Endometrial microvascular endothelial cells (primary cell): ENCODE results near the gene B4GALT4. TPM values are rescaled to one million over a fixed set of nuclear protein-coding genes. Genes with fewer than 3 reads are reported as not detected.

ENCODE experiments used
- in situ Hi-C: cut with HindIII; loops from 2 replicates; pipeline ENCODE4 v1.10.0; 2017; ENCODE audit warnings: low sequenced_read_pairs, low pct_unique_long_range_greater_than_20kb; ENCODE audit errors: inconsistent ontology term
- total RNA-seq: library from RNA; depleted of rRNA; stranded (reverse); fragments of >200 nt; gene quantifications from one replicate; pipeline ENCODE4 v1.2.3, GENCODE V29; 2015; ENCODE audit errors: inconsistent ontology term

Gene B4GALT4
- total RNA-seq, 1 donor from 2014 or later = 8.5 TPM

DNA sequence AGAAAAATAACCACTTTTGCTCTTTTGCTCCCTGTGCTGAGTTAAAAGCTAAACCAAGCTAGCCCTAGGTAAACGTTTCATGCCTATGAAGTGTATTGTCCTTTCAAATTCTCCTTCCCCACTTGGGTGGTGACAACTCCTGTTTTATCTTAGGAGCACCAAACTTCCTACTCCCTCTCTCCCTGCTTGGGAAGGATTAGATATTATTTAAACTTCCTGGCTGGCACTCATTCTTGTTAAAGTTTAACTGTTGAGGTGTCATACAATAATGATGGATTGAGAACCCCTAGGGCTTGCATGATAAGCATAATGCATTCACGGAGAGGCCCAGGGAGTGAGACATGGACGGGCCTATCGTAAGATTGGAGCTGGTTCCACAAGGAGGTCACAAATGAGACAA is 29.5 kb downstream of the B4GALT4 start:
- in situ Hi-C loops = no loop called here

DNA sequence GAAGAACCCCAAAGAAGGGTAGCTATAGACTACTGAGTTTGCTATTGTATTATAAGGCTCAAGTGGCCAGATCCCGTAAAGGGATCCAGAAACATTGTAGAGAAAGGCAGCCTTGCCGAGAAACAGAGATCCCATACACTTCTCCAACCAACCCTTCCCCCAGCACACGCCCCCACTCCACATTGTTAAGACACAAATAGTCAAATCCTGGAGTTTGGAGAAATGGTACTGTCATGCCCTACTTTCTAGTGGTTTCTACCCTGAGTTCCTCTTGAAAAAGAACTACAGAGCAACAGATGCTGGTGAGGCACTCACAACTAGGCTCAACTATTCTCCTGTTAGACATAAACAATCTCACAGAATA is 33.2 kb downstream of the B4GALT4 start:
- in situ Hi-C loops = no loop called here

DNA sequence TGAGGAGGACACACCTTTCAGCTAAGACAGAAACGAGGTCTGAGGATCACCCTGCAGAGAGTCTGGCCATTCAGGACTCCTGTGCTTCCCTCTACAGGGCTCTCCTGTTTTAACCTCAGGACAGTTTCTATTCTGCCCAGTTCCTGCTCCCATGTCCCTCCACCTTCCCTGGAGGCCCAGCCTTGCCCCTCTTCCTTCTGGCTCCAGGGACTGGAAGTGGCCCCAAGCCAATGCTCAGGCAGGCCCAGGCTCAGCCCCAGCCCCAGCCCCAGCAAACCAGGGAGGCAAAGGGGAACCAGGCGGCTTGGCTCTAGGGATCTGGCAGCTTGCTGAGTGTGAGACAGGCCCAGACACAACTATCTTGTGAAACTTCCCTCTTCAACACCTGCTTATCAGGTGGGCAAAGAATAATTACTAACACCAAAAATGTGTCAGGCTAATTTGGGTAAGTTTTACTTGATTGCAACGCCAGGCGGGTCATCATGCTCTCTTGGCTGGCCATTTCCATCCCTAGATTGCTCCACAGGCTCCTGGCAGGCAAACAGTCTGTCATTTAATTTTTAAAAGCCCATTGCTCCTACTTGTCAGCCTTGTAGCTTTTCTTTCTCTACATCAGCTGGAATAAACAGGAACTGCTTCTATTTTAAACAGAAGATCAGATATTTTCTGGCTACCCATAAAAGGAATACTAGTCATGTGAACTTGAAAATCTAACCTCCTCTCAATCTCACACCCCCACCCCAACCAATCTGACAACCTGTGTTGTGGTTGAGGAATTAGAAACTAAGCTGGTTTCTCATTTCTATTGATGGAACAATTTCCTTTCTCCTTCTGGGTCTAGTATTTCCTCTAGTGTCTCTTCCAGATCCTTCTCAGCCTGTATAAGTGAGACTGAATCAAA is 33.8 kb downstream of the B4GALT4 start:
- in situ Hi-C loops = no loop called here

DNA sequence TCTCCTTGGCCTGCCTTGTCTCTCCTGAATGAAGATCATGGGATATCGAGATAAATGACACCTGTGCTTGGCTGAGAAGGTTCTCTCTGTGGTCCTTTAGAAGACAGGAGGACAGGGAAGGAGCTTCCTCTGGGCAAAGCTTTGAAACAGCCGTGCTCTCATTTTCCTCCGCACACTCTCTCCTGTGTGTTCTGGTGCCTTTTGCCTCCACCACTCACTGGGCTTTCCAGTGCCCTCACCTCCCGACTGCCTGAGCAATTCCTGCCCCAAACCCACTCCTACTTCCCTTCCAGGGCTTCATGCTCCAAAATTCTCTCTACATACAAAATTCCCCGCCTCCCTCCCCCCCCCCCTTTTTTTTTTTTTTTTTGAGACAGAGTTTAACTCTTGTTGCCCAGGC is 35.0 kb downstream of the B4GALT4 start:
- in situ Hi-C loops = no loop called here

DNA sequence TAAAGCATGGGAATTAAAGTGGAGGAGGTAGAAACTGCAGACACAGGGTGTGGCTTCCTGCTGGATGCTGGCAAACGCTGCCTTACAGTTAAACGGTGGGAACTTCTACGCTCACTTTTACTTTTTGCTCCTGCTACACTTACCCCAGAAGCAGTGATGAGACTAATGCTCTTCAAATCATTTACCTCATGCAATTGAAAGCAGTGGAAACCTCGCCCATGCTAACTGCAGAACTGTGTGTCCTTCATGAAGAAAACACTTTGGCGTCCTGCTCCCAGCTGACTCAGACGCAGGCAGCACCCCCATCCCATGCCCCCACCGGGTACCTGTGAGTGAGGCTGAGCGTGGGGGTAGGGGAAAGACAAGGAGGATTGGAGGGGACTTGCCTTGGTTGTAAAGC is 35.5 kb downstream of the B4GALT4 start:
- in situ Hi-C loops = no loop called here

DNA sequence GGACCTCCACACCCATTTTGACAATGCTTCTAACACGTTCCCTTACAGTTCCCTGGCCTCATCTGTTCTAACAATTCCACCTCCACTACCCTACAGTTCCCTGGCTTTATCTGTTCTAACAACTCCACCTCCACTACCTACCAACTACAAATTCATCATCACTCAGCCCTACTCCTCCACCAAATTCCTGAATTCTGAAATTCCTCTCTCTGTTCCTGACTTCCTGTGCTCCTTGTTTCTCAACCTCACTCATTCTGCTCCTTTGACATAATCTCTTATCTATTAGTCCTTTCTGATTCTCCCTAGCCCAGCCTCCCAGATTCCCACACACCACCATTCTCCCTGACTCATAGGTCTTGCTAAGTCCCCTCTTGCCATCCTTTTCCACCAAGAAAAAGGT is 44.8 kb downstream of the B4GALT4 start:
- in situ Hi-C loops = no loop called here

DNA sequence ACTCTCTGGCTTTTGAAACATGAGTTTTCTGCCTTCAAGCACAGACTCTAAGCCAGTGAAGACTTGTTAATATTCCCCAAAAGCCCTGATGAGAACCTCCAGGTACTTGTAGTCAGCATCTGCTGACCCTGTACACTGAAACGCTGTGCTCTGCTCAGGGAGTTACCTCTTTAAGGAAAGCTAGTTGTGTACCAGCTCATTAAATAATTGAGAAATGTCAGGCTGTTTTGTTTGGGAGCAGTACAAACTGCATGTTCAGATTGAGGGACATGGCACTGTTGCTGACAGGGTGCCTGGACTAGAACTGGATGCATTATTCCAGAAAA is 45.6 kb downstream of the B4GALT4 start:
- in situ Hi-C loops = no loop called here

DNA sequence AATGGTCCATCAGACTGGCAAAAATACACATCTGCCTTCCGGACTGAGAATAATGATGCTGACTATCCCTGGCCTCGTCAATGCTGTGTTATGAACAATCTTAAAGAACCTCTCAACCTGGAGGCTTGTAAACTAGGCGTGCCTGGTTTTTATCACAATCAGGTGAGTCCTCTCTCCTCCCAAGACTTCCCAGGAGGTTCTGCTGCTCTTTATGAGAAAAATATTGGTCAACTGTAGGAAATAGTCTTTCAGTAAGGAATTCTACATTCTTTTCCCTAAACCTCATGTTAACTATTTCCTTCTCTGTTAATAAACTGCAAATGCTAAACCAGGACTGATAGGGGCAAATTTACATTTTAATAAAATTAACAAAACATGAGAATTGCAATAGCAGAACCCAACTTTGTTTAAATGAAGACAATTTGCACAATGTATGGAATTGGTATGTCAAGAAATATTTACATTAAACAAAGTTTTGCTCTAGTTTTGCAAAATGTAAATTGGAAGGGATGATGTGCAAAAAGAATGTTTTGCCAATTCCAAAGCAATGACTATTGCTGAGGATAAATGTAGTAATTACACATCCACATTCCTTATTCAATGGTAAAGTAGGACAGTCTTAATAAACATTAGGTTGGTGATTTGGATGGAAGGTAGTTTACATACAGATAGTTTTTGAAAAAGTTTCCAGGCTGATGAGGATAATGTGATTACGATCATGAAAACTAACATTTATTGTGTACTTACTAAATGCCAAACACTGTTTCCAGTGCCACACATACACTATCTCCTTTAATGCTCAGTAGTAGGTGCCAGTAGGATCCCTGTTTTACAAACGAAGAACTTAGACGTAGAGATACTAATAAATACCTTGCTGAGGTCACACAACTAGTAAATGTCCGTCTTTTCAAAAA is 46.2 kb downstream of the B4GALT4 start:
- in situ Hi-C loops = no loop called here

DNA sequence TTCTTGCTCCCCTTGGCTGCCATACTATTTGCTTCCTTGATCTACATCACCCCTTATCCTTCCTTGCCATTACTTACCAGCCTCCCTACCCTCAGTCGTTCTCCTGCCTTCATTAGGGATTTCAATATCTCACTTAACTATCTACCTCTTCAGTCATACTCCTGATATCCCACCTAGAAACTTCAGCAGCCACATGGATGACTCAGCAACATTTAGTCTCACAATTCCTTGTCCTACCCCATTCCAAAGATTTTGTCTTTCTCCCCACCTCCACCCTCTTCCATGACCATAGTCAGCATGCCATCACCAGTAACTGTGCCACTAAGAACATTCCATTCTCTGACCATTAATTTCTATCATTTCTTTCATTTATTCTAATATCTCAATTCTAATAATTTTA is 48.9 kb downstream of the B4GALT4 start:
- in situ Hi-C loops = no loop called here

DNA sequence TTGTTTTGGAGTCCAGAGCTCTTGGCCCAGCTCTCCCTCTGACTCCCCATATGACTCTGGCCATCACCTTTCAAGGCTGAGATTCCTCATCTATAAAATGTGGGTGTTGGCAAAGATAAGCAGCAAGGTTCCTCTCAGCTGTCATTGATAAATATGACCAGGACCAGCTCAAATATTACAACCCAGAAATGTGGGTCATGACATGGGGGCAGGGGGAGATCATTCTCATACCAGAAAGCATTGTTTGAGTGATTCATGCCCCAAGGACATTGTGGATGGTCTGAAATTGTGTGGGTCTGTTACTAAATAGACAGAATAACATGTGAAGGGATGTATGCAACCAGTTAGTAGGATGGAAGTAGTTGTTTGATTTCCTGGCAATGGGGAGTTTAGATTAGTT is 53.4 kb downstream of the B4GALT4 start:
- in situ Hi-C loops = no loop called here

DNA sequence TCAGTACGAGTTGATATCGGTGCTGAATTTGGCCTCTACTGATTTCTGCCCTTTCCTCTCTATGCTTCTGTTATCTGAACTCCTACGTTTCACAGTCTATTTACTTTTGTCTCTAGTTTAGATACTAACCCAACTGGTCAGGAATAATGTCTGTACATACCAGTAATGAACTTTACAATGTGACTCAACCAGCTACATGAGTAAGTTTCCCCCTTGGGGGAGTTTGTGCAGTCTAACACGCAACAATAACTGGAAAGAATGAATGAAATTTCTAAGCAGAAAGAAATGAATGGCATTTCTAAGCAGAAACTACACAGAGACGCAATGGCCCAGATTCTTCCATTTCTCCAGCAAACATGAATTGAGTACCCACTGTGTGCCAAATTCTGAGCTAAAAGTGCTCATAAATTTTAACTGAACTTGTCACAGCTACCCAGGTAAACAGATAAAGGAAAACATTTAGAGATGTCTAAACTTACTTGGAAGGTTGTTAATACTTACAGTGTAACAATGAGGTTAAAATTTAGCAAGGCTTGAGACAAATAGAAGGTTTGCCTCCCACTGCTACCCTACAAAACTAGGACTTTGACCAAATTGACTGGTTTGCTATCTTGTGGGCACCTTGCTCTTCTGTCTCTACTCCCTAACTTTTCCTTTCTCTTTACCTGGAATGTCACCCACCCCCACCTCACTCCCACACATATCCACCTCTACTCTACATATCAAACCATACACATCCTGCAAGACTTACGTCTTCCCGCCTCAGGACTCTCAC is 55.7 kb downstream of the B4GALT4 start:
- in situ Hi-C loops = no loop called here

DNA sequence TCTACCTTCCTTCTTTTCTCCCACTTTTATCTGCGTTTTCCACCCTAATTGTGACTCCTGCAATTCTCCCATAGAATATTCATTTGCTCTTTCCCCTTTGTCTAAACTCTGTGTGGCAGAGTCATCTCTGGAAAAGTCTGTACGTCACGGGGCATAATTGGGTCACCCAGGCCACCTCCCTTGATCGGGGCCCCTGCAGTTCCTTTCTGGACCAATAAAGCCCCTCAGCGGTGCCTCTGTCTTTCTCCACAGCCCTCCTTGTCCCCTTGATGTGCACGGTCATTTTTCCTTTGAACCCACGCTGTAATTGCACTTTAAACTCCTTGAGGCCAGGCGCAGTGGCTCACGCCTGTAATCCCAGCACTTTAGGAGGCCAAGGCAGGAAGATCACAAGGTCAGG is 56.6 kb downstream of the B4GALT4 start:
- in situ Hi-C loops = no loop called here

DNA sequence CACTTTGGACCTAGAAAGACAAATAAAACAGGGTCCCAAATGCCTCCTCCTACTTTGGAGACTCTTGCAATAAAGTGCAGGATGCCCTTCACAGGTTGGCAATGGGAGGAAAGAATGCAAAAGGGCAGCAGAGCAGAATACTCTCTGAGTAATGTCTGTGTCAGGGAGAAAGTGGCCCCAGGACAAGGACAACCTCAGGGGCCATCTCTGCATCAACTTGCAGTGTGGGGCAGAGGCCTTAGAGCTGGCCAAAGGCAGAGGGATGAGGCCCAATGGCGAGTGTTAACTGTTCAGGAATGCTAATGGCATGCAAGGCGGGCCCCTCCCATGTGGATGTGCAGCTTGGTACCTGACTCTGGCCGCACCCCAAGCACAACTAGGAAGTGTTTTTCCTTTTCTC is 58.9 kb downstream of the B4GALT4 start:
- in situ Hi-C loops = no loop called here

DNA sequence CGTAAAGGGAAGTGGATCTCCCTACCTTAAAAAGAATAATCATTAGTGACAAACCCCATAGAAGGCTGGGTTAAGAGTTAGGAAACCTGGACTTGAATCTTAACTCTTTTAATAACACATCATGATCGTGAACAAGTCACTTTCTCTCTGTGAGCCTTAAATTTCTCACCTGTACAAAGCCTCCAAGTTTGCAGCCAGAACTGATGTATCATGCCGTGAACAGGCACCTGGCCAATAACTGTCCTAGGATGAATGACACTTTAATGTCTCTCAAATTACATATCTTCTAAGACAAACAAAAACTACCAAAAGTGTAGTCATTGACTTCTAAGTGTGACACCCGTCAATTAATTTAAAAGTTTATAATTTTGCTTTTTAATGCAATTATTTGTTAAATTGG is 63.4 kb downstream of the B4GALT4 start:
- in situ Hi-C loops = no loop called here

DNA sequence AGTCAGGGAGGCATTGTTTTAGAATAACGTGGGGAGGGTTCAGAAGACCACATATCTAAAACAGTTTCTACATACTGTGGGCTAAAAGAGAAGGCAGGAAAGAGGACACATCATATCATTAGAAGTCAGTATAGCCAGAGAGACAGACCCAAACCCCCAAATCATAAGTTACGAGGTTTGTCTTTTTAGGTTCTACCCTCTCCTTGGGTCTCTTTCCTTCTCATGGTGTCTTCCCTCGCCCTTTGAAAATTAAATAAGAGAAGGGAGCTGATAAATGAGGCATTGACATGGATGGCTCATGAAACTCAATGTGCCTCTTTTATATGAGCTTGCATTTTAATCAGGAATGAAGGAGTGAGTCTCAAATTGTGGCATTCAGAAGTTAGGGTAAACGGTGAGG is 63.9 kb downstream of the B4GALT4 start:
- in situ Hi-C loops = no loop called here

DNA sequence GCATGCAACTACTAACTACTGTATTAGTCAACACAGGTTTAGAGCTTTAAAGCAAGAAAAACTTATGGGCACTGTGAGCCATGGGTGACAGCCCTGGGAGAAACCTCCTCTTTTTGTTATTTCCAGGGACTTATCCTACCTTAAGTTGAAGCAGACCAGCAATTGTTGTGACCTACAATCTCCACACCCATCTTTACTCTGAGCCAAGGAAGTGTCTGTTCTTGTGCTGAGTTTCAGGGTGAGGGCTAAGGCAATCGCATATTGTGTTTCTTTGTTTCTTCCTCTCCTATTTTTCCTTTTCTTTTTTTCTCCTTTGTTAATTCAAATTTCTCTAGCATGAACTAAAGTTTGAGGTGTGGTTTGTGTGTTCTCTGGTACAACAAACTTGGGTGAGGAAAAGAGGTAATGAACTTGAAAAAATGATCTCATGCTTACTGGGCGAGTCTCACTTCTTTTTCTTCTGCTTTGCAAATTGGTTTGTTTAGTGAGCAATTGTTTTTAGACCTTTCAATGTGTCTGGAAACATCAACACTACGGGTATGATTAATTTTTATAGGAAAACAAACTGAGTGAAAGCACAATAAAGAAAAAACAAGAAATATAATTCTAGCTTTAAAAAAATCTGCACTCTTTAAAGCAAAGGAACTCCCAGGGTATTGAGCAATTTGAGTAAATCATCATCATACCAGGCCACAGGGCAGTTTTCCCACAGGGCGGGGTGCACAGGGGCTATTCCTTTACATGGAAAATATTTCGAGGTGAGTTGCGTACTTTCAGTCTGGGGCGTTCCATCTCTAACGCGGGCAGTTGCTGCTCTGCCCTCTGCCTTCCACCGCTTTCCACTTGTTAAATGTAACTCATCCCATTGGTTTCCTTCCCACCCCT is 64.6 kb downstream of the B4GALT4 start:
- in situ Hi-C loops = no loop called here

DNA sequence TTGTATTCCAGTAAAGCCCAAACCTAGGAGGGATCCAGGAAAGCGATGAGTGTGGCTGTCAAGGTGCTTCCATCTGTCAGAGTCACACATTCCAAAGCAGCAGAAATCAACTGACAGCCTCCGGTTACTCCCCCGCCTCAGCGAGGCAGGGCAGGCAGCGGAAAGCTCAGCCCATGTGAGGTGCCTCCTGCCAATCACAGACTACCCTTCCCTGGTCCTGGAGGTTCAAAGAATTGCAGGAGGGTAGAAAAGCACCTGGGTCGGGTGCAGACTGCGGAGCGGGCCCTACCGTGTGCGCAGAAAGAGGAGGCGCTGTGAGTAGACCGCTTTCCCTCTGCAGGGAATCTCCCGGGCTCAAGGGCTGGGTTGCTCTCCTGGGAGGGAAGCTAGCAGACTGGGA is 67.4 kb downstream of the B4GALT4 start, which contains the start of gene UPK1B:
UPK1B (plus strand) TSS at position 274 of the 400 bp plus-strand sequence. CDS start 13,144 bp downstream, outside the sequence.
- in situ Hi-C loops = no loop called here

DNA sequence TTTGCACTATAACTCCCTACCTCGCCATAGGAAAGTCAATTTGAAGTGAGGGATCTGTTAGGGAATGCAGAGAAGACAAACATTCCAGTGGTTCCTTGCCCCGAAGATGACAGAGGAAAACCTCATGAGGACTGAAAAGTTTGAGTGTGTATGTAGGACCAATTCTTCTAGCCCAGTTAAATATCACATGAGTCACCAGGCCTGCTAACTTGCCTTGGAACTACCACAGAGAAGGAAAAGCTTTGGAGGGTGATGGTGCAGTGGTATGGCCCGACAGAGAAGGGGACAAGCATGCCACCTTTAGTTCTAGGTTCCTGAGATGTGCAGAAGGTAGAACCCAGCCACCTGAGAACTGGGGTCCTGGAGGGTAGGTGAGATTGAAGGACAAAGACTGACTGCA is 69.9 kb downstream of the B4GALT4 start:
- in situ Hi-C loops = no loop called here
